HCT116 (cell line): ENCODE measurements around the gene CIAO2A. TPM values are rescaled to one million over a fixed set of nuclear protein-coding genes. Genes with fewer than 3 reads are reported as not detected.

Experiments
- ATAC-seq: fragments of 200-7000 bp; cut with Tn5 transposase; 2 replicates; pipeline ENCODE4 v1.9.1; 2020; ENCODE audit warnings: mild to moderate bottlenecking, moderate library complexity
- BruUV-seq: library from RNA; stranded (reverse); fragments of 400-500 nt; replicated peaks from 2 replicates; lab custom pipeline; 2021; lab: Mats Ljungman, UMichigan
- CTCF ChIA-PET: fragments of 300-600 bp; sonication (Branson Sonifier 250); formaldehyde crosslinking; loops from one replicate; lab custom pipeline; 2021; ENCODE audit warnings: antibody characterized with exemption; lab: Charles Lee
- POLR2A ChIA-PET: fragments of 300-600, 350-600 bp; sonication (Branson Sonifier 250); formaldehyde crosslinking; loops from one replicate; lab custom pipeline; 2021; ENCODE audit warnings: antibody characterized with exemption; lab: Charles Lee
- RAD21 ChIA-PET, 2 experiments: fragments of 300-600 bp; sonication (Branson Sonifier 250); formaldehyde crosslinking; loops; one replicate each; lab custom pipeline; 2023; ENCODE audit warnings: low total read pairs in 2 of 2; ENCODE audit not compliant: uncharacterized antibody in 2 of 2, unreplicated experiment in 2 of 2, low non-redundant PET in 1 of 2; lab: Charles Lee
- DNase-seq: peaks from one replicate; pipeline ENCODE4 v3.0.0-alpha.2; 2010; ENCODE audit warnings: low read depth, low spot score
- H2AFZ ChIP-seq: fragments of 200-600 bp; shearing (Covaris generic), sonication (generic); 2 replicates; pipeline ENCODE4 v1.6.1; 2017; ENCODE audit warnings: low read depth, mixed run types, mixed read lengths, antibody characterized with exemption, low read length; ENCODE audit not compliant: poor library complexity, severe bottlenecking
- H3K27ac ChIP-seq: 2 replicates; pipeline ENCODE4 v1.5.1; 2012; ENCODE audit warnings: low read depth, low read length
- H3K27me3 ChIP-seq: fragments of 200-600 bp; sonication (generic); 2 replicates; pipeline ENCODE4 v1.6.1; 2016; ENCODE audit warnings: mixed run types, low read length, mixed read lengths; ENCODE audit not compliant: insufficient read depth
- H3K36me3 ChIP-seq, 2 experiments: fragments of 200-500 bp in 1 of 2; fragments of 200-600 bp in 1 of 2; sonication (Bioruptor generic) in 1 of 2; sonication (generic) in 1 of 2; 2 replicates each; pipeline versions ENCODE4 v1.5.1 to v1.6.1; 2014 to 2016; ENCODE audit warnings: low read length in 2 of 2, inconsistent platforms in 1 of 2, mixed read lengths in 1 of 2, mixed run types in 1 of 2; ENCODE audit not compliant: insufficient read depth in 2 of 2, control insufficient read depth in 1 of 2
- H3K4me1 ChIP-seq, 2 experiments: fragments of 200-600 bp in 1 of 2; sonication (generic) in 1 of 2; 2 replicates each; pipeline versions ENCODE4 v1.5.1 to v1.6.1; 2012 to 2017; ENCODE audit warnings: low read length in 2 of 2, inconsistent platforms in 1 of 2, mild to moderate bottlenecking in 1 of 2, mixed read lengths in 1 of 2, mixed run types in 1 of 2, moderate library complexity in 1 of 2; ENCODE audit not compliant: insufficient read depth in 2 of 2, control insufficient read depth in 1 of 2
- H3K4me2 ChIP-seq: fragments of 200-600 bp; sonication (generic); 2 replicates; pipeline ENCODE4 v1.6.1; 2017; ENCODE audit warnings: mixed run types, low read length, mixed read lengths
- H3K4me3 ChIP-seq, 2 experiments: fragments of 200-600 bp in 1 of 2; sonication (generic) in 1 of 2; replicated peaks in 1 of 2; 2 replicates each; pipeline ENCODE4 v1.5.1; 2011 to 2016; ENCODE audit warnings: low read length in 2 of 2, control low read depth in 1 of 2, low read depth in 1 of 2, mild to moderate bottlenecking in 1 of 2, mixed read lengths in 1 of 2, mixed run types in 1 of 2
- H3K79me2 ChIP-seq: fragments of 200-600 bp; sonication (generic); 2 replicates; pipeline ENCODE4 v1.6.1; 2017; ENCODE audit warnings: mild to moderate bottlenecking, mixed run types, low read length, moderate library complexity, mixed read lengths; ENCODE audit not compliant: insufficient read depth
- H3K9ac ChIP-seq: fragments of 200-600 bp; sonication (generic); 2 replicates; pipeline ENCODE4 v1.6.1; 2016; ENCODE audit warnings: low read length, mixed read lengths
- H3K9me2 ChIP-seq: fragments of 200-600 bp; sonication (generic), shearing (Covaris generic); 2 replicates; pipeline ENCODE4 v1.6.1; 2017; ENCODE audit warnings: mixed run types, mild to moderate bottlenecking, moderate library complexity; ENCODE audit not compliant: insufficient read depth
- H3K9me3 ChIP-seq, 2 experiments: fragments of 200-500 bp in 1 of 2; fragments of 200-600 bp in 1 of 2; sonication (Bioruptor generic) in 1 of 2; sonication (generic) in 1 of 2; 2 replicates each; pipeline ENCODE4 v1.6.1; 2014 to 2017; ENCODE audit warnings: low read length in 2 of 2, mixed read lengths in 2 of 2, inconsistent platforms in 1 of 2, low read depth in 1 of 2, mild to moderate bottlenecking in 1 of 2, mixed run types in 1 of 2, moderate library complexity in 1 of 2; ENCODE audit not compliant: control insufficient read depth in 1 of 2, insufficient read depth in 1 of 2
- H4K20me1 ChIP-seq: fragments of 200-600 bp; sonication (generic), shearing (Covaris generic); 2 replicates; pipeline ENCODE4 v1.6.1; 2017; ENCODE audit warnings: mixed run types, mild to moderate bottlenecking, moderate library complexity; ENCODE audit not compliant: insufficient read depth
- CBX3 ChIP-seq: IDR thresholded peaks from 2 replicates; pipeline ENCODE4 v1.6.1; 2012; ENCODE audit warnings: low read depth
- EGR1 ChIP-seq: IDR thresholded peaks from 2 replicates; pipeline ENCODE4 v1.6.1; 2012; ENCODE audit warnings: low read depth
- EZH2 ChIP-seq: fragments of 200-600 bp; sonication (generic); IDR thresholded peaks from 2 replicates; pipeline ENCODE4 v1.6.1; 2017; ENCODE audit warnings: antibody characterized with exemption, mixed run types
- EZH2phosphoT487 ChIP-seq: fragments of 200-600 bp; IDR thresholded peaks from 2 replicates; pipeline ENCODE4 v1.6.1; 2018; ENCODE audit warnings: antibody characterized with exemption, borderline replicate concordance
- FOSL1 ChIP-seq: IDR thresholded peaks from 2 replicates; pipeline ENCODE4 v1.6.1; 2012; ENCODE audit warnings: low read depth
- JUND ChIP-seq: IDR thresholded peaks from 2 replicates; pipeline ENCODE4 v1.6.1; 2012
- MAX ChIP-seq: IDR thresholded peaks from 2 replicates; pipeline ENCODE4 v1.6.1; 2012
- POLR2A ChIP-seq: IDR thresholded peaks from 2 replicates; pipeline ENCODE4 v1.7.0; 2011; ENCODE audit warnings: borderline replicate concordance; ENCODE audit not compliant: insufficient read depth, insufficient read length; ENCODE audit errors: extremely low read depth
- POLR2AphosphoS5 ChIP-seq: IDR thresholded peaks from 2 replicates; pipeline ENCODE4 v1.6.1; 2011; ENCODE audit warnings: mild to moderate bottlenecking, low read depth, low read length, moderate library complexity
- RAD21 ChIP-seq: IDR thresholded peaks from 2 replicates; pipeline ENCODE4 v1.6.1; 2012; ENCODE audit warnings: low read depth, mild to moderate bottlenecking
- REST ChIP-seq: IDR thresholded peaks from 2 replicates; pipeline ENCODE4 v1.6.1; 2012; ENCODE audit warnings: low read depth
- SIN3A ChIP-seq: IDR thresholded peaks from 2 replicates; pipeline ENCODE4 v1.6.1; 2012; ENCODE audit warnings: low read depth
- SP1 ChIP-seq: IDR thresholded peaks from 2 replicates; pipeline ENCODE4 v1.6.1; 2012; ENCODE audit warnings: low read depth
- SRF ChIP-seq: IDR thresholded peaks from 2 replicates; pipeline ENCODE4 v1.6.1; 2012; ENCODE audit warnings: low read depth
- TCF7L2 ChIP-seq: IDR thresholded peaks from 2 replicates; pipeline ENCODE4 v1.7.0; 2011; ENCODE audit warnings: borderline replicate concordance, inconsistent platforms; ENCODE audit not compliant: insufficient read depth, insufficient read length; ENCODE audit errors: extremely low read depth
- YY1 ChIP-seq: IDR thresholded peaks from 2 replicates; pipeline ENCODE4 v1.6.1; 2011; ENCODE audit warnings: low read length, low read depth, moderate library complexity, mild to moderate bottlenecking; ENCODE audit not compliant: insufficient replicate concordance; ENCODE audit errors: extremely low read depth
- ZBTB33 ChIP-seq: IDR thresholded peaks from 2 replicates; pipeline ENCODE4 v1.6.1; 2011; ENCODE audit warnings: mild to moderate bottlenecking, low read length, moderate library complexity; ENCODE audit not compliant: insufficient replicate concordance; ENCODE audit errors: extremely low read depth
- ZFX ChIP-seq: fragments of 450-650 bp; IDR thresholded peaks from 2 replicates; pipeline ENCODE4 v1.6.1; 2017
- ZNF274 ChIP-seq: fragments of 200-500 bp; sonication (Bioruptor generic); IDR thresholded peaks from 2 replicates; pipeline ENCODE4 v1.6.1; 2014; ENCODE audit warnings: mild to moderate bottlenecking, low read depth, low read length, inconsistent platforms
- intact Hi-C: fragments of 100-400 bp; cut with micrococcal nuclease; formaldehyde crosslinking; loops from 2 replicates; pipeline ENCODE4 v1.10.0; 2022
- total RNA-seq: library from RNA; stranded (reverse); gene quantifications from one replicate; pipeline ENCODE4 v1.2.1, GENCODE V29; 2021; ENCODE audit not compliant: unreplicated experiment

CIAO2A gene
- total RNA-seq, 1 experiment from 2014 or later, result 69.3 TPM

GRCh38 chr15:64112904-64113303, 19.3 kb upstream of the CIAO2A start:
- no peak overlapping the region for H3K4me2 ChIP-seq
- no peaks in the 10 kb centered on the region for H3K9me2 ChIP-seq
- ATAC-seq, result no peak
- H3K79me2 ChIP-seq, result peaks cover 41% of the 10 kb centered on the region
- no peak for DNase-seq
- H3K4me1 ChIP-seq, result no peaks in the 10 kb centered on the region
- intact Hi-C loops, result no loop called here
- POLR2A ChIA-PET, result no interaction called here
- H2AFZ ChIP-seq, result no peak overlapping the region
- no peak overlapping the region for H3K9ac ChIP-seq
- no peak overlapping the region for H3K4me3 ChIP-seq
- no peaks in the 10 kb centered on the region for H3K27me3 ChIP-seq
- CTCF ChIA-PET, result no interaction called here
- no peaks in the 10 kb centered on the region for H3K9me3 ChIP-seq
- no peaks in the 10 kb centered on the region; the same call in 1 of the 2 replicates for H4K20me1 ChIP-seq
- no peak overlapping the region for H3K27ac ChIP-seq
- RAD21 ChIA-PET, result no interaction called here
- BruUV-seq, result no TSS peak
- H3K36me3 ChIP-seq, result peaks cover 11 to 24% of the 10 kb centered on the region in 2 experiments; a peak in 3 of 4 replicates
- TF ChIP-seq ZBTB33 (no peak), ZFX (no peak), ZNF274 (no peak), FOSL1 (no peak), CBX3 (no peak), RAD21 (no peak), REST (no peak), YY1 (no peak), EZH2phosphoT487 (no peak), EGR1 (no peak), POLR2AphosphoS5 (no peak), SRF (no peak), POLR2A (no peak), TCF7L2 (no peak), MAX (no peak), JUND (no peak), SP1 (no peak), SIN3A (no peak), EZH2 (no peak)
